Measurements from ENCODE around the gene CHST7. TPM values are rescaled to one million over a fixed set of nuclear protein-coding genes. Genes with fewer than 3 reads are reported as not detected.

Gene CHST7
- total RNA-seq, 4 donors from 2014 or later, result 12.1 to 22.3 (median 18.3) TPM

DNA sequence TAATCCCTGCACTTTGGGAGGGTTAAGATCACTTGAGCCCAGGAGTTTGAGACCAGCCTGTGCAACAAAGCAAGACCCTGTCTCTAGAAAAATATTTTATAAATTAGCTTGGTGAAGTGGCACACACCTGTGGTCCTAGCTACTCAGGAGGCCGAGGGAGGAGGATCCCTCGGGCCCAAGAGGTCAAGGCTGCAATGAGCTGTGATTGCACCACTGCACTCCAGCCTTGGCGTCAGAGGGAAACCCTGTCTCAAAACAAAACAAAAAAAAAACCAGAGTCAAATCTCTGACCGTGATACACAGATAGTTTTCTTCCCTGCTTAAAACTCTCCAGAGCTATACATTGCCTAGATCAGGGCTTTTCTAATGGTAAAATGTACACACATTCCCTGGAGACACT lies 53.5 kb downstream of the CHST7 start:
- TF ChIP-seq, protein P1, sequence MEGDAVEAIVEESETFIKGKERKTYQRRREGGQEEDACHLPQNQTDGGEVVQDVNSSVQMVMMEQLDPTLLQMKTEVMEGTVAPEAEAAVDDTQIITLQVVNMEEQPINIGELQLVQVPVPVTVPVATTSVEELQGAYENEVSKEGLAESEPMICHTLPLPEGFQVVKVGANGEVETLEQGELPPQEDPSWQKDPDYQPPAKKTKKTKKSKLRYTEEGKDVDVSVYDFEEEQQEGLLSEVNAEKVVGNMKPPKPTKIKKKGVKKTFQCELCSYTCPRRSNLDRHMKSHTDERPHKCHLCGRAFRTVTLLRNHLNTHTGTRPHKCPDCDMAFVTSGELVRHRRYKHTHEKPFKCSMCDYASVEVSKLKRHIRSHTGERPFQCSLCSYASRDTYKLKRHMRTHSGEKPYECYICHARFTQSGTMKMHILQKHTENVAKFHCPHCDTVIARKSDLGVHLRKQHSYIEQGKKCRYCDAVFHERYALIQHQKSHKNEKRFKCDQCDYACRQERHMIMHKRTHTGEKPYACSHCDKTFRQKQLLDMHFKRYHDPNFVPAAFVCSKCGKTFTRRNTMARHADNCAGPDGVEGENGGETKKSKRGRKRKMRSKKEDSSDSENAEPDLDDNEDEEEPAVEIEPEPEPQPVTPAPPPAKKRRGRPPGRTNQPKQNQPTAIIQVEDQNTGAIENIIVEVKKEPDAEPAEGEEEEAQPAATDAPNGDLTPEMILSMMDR (IDR thresholded peaks at IDR 0.05), result no peak
- TF ChIP-seq EP300 (IDR thresholded peaks at IDR 0.05), result no peak
- TF ChIP-seq POLR2A (IDR thresholded peaks at IDR 0.05), result no peak
- TF ChIP-seq POLR2AphosphoS5 (IDR thresholded peaks at IDR 0.05), result no peak
- ATAC-seq, result no peak
- no peaks in the 10 kb centered on the region for H3K27me3 ChIP-seq
- peak overlapping the region in 3 of 4 donors; percentile 7 to 62 (median 54) for H3K27ac ChIP-seq
- no peaks in the 10 kb centered on the region for H3K9me3 ChIP-seq
- H3K36me3 ChIP-seq, result no peaks in the 10 kb centered on the region
- no peak overlapping the region for H3K4me3 ChIP-seq
- peaks cover 0 to 26% (median 2%) of the 10 kb centered on the region in 3 donors for H3K4me1 ChIP-seq
- 80% methylated on average over 1 of the region's 4 CpGs; no CpG with 5 or more reads in 1 of the 2 donors for WGBS, 2 donors (ENCODE audit: low coverage in 1 of 2)

DNA sequence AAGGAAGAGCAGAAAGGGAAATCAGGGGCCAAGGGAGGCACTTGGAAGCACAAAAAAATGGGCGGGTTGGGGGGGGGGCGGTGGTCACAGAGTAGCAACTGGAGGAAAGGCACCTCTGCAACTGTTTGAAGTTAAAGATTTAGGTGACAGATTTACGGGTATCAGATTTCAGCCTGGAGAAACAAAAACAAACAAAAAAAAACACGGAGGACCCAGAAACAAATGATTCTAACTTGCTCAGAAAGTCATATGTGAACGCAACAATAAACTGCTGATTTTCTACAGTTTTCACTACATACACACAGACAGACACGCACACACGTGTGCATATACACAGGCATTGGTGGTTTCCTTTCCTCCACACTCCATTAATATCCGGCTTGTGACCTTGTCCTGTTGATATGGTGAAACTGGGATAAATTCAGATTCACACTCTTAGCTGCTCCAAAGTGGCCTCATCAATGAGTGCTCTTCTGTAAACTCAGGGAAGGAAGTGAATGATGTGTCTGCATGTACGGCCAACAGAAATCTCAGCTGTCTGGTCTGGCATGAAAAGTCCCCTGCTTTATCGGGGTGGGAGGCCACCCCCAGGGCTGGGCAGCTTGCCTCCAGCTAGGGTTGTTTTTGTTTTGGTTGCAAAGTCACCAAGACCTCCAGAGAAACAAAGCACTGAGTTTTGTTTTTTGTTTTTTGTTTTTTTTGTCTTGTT lies 54.3 kb downstream of the CHST7 start:
- H3K4me3 ChIP-seq, result no peak overlapping the region
- H3K36me3 ChIP-seq, result no peaks in the 10 kb centered on the region
- peak; percentile 16 for ATAC-seq
- TF ChIP-seq EP300 (IDR thresholded peaks at IDR 0.05), result no peak
- TF ChIP-seq, protein P1 (IDR thresholded peaks at IDR 0.05), result no peak
- TF ChIP-seq POLR2A (IDR thresholded peaks at IDR 0.05), result no peak
- TF ChIP-seq POLR2AphosphoS5 (IDR thresholded peaks at IDR 0.05), result no peak
- H3K27ac ChIP-seq, result peak overlapping the region in 3 of 4 donors; percentile 41 to 57 (median 54)
- H3K27me3 ChIP-seq, result no peaks in the 10 kb centered on the region
- H3K9me3 ChIP-seq, result no peaks in the 10 kb centered on the region
- WGBS, 2 donors (ENCODE audit: low coverage in 1 of 2), result 52 to 62% methylated on average over 5 to 6 of the region's 10 CpGs
- H3K4me1 ChIP-seq, result peaks cover 0 to 32% (median 2%) of the 10 kb centered on the region in 3 donors

DNA sequence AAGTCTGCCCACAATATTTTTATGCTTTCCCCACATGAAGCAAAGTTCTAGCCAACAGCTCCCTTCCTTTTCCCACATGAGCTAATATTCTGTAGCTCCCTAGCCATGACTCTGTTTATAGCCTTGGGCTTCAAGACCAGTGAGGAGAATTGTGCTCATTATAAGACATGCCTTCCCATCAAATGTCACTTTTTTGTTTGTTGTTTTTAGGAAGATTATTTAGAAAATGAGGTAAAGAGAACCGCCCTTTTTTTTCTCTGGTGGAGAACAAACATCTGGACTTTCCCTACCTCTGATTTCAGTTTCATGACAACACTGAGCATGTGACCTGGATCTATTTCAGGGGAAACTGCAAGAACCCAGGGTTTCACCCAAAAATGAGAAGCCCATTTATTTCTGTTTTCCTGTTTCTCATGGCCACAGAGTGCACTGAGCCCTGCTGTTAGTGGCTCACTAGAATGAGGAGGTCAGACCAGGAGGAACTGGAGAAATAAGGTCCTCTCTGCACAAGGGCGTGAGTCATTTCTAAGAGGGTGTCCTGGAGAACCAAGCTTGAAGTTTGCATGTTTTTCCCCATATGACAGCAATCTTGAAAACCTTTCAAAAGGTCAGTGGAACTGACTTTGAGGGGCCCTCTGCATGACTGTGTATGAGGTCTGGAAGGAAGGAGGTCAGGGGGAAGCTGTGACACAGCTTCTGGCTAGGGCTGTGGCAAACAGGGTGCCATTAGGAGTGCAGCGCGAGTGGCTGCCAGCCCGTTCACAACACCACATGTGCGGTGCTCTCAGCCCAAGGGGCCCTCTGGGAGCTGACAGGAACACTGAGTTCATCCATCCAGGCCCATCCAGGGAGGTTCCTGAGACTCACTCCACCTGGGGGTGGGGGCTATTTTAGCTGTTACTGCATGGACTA lies 55.2 kb downstream of the CHST7 start:
- H3K4me3 ChIP-seq, result no peak overlapping the region
- peak overlapping the region in 3 of 4 donors; percentile 41 to 57 (median 54) for H3K27ac ChIP-seq
- peaks cover 0 to 34% (median 2%) of the 10 kb centered on the region in 3 donors for H3K4me1 ChIP-seq
- peak; percentile 84 for ATAC-seq
- H3K36me3 ChIP-seq, result no peaks in the 10 kb centered on the region
- no peaks in the 10 kb centered on the region for H3K9me3 ChIP-seq
- no peaks in the 10 kb centered on the region for H3K27me3 ChIP-seq
- peak; percentile 5 for TF ChIP-seq POLR2AphosphoS5 (IDR thresholded peaks at IDR 0.05)
- no peak for TF ChIP-seq EP300 (IDR thresholded peaks at IDR 0.05)
- WGBS, 2 donors (ENCODE audit: low coverage in 1 of 2), result 0% methylated on average over 1 of the region's 6 CpGs; no CpG with 5 or more reads in 1 of the 2 donors

DNA sequence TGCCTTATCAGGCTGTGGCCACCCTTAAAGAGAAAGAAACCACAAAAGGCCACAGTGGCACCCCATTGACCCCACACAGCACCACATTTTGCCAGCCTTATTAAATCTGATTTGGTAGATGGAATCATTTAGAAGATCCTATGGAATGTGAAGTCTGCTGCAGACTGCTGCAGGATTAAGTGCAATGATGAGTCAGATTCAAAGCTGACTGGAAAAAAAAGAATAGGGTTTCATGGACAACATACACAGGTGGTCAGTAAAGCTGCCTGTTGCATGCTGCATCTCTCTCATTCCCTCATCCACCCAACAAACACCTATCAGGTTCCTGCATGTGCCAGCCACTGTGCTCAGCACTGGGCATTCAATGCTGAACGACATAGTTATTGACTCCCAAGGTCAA lies 56.6 kb downstream of the CHST7 start:
- TF ChIP-seq POLR2A (IDR thresholded peaks at IDR 0.05), result no peak
- TF ChIP-seq POLR2AphosphoS5 (IDR thresholded peaks at IDR 0.05), result no peak
- Histone ChIP-seq H3K27ac (peak overlapping the region in 2 of 4 donors; percentile 41 to 54), H3K4me1 (peaks cover 0 to 34% (median 2%) of the 10 kb centered on the region in 3 donors), H3K4me3 (no peak overlapping the region), H3K27me3 (no peaks in the 10 kb centered on the region), H3K36me3 (no peaks in the 10 kb centered on the region), H3K9me3 (no peaks in the 10 kb centered on the region)
- no peak for ATAC-seq
- no CpG with 5 or more reads among the region's 1 CpG for WGBS, 2 donors (ENCODE audit: low coverage in 1 of 2)

DNA sequence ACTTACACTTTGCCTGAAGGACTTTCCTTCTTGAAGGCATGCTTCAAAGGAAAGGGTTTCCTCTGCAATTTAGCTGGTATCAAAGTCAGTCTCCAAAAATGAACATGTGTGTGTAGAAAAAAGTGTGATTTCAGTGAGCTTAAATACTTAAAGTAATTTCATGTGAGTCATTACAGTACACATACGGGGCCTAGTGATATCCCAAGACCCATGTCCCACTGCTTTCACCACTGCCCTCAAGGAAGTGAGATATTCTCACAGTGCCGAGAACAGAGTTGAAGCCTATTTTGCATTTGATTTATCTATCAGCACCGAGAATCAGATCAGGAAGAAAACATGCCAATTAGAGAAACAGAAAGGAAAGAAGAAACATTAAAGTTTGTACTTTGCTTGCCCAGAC lies 61.0 kb downstream of the CHST7 start:
- TF ChIP-seq, protein P1 (IDR thresholded peaks at IDR 0.05), result no peak
- no peak for TF ChIP-seq EP300 (IDR thresholded peaks at IDR 0.05)
- no peak for TF ChIP-seq POLR2A (IDR thresholded peaks at IDR 0.05)
- TF ChIP-seq POLR2AphosphoS5 (IDR thresholded peaks at IDR 0.05), result no peak
- 82% methylated on average over 3 of the region's 3 CpGs; no CpG with 5 or more reads in 1 of the 2 donors for WGBS, 2 donors (ENCODE audit: low coverage in 1 of 2)

More for the DNA sequence above, 61.0 kb downstream of the CHST7 start:
- Histone ChIP-seq H3K4me3 (no peak overlapping the region), H3K4me1 (peaks cover 0 to 15% (median 0%) of the 10 kb centered on the region in 3 donors), H3K9me3 (no peaks in the 10 kb centered on the region), H3K27ac (no peak overlapping the region), H3K36me3 (no peaks in the 10 kb centered on the region), H3K27me3 (no peaks in the 10 kb centered on the region)
- ATAC-seq, result no peak

Data from gastroesophageal sphincter (tissue), 4 donors.